ENCODE measurements around the gene SV2C.

The SV2C gene

DNA sequence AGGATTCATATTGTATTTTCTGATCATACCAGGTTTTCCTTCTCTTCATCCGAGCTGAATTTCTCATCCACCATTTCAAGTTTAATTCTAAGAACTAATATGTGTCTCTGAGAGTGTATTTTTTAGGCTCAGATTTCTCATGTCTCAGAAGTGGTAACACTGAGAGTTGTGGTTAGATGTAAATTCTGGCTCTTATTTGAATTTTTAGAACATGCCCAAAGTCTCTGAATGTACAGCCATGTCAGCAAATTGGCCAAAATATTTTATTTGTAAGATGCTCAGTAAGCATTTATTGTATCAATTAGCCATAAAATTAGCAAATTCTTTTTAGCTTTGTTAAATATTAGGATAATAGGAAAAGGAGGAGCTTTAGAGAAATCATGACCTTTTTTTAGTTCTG is 16.6 kb downstream of the SV2C start:
- no peak for DNase-seq (ENCODE audit: low spot score)

DNA sequence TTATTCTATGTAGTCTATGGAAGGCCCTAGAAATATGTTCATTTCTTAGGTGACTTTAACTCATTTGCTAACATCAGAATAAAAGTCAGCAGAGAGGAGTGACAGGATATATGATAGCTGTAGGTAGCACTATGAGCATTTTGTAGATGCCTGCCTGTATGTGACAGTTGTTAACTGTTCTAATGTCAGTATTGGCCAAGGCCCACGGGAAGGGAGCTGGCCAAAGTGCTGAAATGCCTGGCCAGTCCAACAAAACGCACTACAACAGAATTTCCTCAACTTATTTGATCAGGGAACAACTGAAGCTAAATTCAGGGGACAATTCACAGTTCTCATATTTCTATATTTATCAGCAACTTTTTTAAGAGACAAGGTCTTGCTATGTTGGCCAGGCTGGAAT is 20.8 kb downstream of the SV2C start:
- no peak for DNase-seq (ENCODE audit: low spot score)

DNA sequence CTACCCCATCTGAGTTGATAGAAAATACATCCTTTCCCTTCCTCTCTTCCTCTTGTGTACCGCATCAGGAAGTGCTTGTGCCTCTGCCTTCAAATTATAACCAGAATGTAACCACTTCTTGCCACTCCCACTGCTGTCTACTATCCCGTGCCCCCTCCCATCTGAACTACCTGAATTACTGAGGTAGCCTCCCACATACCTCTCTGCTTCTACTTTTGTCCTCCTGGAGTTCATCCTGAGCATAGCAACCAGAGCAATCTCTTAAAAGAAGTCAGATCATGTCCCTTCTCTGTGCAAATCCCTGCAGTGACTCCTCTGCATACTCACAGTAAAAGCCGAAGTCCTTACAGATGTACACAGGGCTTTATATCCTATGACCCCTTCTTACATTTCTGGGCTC is 23.0 kb downstream of the SV2C start:
- DNase-seq (ENCODE audit: low spot score): no peak

DNA sequence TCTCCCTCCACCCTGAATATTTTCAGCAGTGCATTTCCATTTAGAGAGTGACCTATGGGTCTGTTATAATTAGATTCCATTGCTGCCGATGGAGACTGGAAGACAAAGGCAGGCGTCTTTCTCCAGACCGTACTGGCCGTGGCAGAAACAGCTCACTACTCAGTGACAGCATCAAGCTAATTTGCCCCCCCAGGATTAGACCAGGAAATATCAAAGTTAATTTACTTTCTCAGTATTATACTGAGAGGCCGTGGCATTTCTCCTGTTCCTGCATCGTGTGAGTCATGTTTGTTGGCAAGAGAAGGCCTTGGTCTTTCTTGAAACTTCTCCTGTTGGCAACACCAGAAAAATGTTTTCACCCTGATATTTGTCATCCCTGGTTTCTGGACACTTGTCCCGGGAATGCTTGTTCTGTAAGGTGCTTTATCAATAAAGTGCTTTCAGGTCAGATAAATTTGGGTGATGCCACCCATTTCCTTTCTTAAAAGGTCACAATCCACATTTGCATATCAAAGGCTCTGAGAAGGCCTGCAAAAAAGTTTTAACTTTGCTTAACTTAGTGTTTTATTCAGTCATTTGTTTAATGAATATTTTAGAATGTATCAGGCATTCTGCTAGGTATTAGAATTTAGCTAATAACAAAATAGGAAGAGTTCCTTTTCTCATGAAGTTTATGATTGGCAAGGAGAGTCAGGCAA is 28.4 kb downstream of the SV2C start:
- DNase-seq (ENCODE audit: low spot score): no peak

DNA sequence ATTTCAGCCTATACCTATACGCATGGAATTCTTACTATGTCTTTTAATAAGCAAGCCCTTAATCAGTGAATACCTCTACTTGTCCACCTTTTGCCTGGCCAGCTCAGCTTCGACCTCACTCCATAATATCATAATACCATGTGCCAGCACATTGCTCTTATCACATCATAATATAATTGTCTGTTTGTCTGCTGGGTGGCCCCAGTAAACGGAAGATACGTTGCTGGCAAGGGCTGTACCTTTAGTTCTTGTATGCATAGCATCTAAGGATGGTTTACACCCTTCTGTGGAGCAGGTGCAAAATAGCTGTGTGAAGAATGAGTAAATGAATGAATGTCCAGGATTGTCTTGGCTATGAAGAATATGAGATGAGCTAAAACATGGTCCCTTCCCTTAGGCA is 29.9 kb downstream of the SV2C start:
- DNase-seq (ENCODE audit: low spot score): no peak

DNA sequence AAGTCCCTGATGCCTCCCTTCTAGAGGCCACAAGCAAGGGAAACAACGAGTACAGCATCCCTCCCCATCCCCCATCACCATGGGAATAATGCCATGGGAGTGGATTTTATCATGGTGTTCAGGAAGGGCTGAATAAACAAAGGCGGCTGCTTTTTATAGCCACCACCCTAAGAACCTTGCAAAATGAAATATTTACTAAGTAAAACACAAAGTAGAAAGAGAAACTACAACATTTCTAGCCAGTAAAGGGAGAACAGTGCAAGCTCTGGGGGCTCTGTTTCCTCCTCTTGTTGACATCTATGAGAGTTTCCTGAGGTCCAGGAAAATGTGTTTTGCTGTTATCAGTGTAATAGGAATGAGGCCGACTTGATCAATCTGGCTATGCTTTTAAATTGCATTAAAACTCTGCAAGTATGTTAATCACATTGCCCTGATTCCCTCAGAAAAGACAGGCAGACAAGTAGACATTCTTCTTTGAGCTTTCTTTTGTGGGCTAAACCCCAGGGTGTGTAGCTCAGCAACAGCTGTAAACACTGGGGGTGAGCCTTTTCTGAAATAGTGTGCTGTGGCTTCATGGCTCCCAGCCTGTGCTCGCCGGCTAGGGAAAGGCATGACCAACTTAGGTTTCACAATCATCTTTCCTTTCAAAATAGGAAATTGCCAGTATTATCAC is 31.1 kb downstream of the SV2C start:
- no peak for DNase-seq (ENCODE audit: low spot score)

DNA sequence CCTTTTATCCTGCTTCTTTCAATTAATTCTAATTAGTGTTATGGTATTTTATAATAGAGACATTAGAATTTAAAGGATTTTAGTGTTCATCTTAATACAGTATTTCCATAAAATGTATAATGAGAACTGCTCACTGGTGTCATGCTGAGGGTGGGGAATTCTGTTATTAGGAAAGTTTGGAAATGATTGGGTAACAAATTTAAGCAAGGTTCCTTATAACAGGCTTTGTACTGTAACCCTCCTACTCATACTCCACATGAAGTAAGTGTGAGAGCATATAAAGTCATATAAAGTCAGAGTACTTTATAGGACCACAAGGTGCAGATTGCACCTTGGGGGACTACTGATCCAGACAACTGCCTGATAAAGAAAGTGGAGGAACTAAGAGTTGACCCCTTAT is 42.2 kb downstream of the SV2C start:
- no peak for DNase-seq (ENCODE audit: low spot score)

DNA sequence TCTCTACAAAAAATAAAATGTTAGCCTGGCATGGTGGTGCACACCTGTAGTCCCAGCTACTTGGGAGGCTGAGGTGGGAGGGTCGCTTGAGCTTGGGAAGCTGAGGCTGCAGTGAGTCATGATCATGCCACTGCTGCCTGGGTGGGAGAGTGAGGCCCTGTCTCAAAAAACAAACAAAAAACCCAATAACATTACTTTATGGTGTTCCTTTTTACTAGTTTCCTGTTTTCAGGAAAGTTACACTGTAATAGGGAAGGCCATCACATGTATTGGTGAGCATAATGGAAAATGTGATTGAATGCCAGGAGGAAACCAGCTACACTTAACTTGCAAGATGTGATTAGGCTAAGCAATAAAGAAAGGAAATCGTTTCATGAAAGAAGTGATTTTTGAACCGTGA is 42.7 kb downstream of the SV2C start:
- no peak for DNase-seq (ENCODE audit: low spot score)

DNA sequence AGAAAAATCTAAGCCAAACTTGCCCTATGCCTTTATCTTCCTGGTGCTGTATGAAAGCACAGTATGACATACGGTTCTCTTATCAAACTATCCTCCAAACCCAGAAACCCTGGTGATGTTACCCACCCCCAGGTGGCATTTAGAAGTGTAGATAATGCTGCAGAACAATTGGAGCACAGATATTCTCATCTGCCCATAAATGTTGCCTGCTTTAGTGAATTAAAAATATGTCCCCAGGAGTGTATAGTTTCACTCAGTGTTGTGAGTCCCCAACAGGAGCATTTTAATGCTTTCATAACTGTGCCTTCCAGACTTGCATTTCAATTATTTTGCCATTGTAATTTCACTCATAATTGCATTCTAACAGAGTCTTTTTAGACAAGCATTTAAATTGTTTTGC is 50.8 kb downstream of the SV2C start:
- no peak for DNase-seq (ENCODE audit: low spot score)

DNA sequence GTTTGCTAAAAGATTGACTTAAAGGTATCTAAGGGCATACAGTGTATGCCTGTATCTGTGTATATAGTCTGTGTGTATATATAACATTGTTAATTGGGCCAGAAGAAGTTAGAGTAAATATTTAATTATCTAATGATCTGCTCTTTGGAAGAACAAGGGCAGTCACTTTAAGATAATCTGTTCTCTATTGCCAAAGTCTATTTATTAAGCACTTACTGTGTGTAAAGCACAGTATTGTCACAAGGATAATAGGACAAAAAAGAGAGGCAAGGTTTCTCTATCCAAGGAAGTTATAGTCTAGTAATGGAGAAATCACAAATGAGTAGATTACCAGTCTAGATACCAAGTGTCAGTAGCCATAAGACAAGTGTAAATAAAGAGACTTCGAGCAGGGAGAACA is 51.5 kb downstream of the SV2C start:
- DNase-seq (ENCODE audit: low spot score): no peak

DNA sequence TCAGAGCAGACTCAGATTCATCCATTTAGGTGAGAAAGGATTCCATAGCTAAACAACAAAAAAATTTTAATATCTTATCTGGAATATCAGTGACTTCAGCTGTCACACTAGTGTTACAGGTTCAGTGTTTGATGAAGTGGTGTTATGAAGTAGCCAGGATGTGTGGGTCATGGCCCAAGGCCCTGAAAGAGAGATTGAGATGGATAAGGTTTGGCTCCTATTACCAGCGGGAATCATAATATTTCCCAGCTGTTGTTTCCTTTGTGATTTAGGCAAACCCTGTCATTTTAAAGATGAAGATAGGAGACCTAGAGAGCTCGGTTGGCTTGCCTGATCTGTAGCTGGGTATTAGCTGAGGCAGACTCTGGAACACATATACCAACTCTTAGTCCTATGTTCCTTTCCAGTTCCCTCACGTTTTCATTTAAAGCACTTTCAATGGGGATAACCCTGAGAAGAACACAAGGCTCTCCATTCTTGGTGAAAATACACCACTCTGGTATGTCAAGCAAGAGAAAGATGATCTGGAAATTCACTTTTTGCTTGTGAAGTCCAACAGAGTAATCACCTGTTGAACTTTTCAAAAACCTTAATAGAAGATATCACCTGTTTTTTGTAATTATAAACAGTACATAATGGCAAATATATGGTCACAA is 54.8 kb downstream of the SV2C start:
- DNase-seq (ENCODE audit: low spot score): no peak

DNA sequence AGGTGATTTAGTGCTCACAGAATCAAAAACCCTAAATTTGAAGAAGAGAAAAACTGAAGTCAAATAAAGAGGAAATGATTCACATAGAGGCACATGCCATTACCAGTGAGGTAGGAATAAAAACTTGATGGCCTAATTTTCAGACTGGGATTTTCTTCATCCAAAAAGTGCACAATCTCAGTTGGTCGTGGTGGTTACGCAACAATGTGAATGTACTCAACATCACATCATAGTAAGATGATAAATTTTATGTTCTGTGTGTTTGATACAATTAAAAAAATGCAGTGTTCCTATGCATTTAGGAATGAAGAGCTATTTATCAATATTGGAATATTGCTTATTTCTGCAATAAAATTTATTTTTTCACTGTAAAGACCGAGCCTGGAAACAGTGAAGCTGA is 60.7 kb downstream of the SV2C start:
- no peak for DNase-seq (ENCODE audit: low spot score)

DNA sequence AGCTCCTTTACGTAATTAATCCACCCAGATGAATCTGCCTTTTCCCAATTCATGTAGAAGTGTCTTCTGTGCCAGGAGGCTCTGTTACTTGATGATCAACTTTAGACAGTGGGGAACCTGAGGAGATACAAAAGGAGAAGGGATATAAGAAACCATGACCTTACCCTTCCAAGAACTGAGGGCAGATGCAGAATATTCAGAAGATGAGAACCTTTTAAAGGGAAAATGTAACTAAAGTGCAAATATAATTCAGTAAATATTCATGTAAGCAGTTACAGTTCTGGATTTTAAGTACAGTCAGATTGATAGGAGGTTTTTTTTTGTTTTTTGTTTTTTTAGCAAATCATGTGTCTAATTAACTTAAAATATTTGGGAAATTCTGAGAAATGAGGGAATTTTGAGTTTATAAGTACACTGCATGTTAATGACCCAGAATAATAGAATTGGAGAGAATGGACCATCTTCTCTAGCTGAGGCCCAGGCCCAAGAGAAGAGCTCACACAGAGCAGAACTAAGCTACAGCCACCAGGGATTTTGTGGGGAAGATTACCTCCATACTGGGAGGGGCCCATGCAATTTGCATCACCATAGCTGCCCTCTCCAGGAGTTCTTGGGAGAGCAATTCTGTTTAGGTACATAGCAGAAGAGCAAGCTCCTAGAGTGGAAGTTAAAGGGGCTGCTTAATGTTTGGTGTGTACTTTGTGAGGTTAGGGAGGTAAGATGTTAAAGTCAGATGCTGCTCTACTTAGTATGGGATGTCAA is 61.5 kb downstream of the SV2C start:
- no peak for DNase-seq (ENCODE audit: low spot score)

DNA sequence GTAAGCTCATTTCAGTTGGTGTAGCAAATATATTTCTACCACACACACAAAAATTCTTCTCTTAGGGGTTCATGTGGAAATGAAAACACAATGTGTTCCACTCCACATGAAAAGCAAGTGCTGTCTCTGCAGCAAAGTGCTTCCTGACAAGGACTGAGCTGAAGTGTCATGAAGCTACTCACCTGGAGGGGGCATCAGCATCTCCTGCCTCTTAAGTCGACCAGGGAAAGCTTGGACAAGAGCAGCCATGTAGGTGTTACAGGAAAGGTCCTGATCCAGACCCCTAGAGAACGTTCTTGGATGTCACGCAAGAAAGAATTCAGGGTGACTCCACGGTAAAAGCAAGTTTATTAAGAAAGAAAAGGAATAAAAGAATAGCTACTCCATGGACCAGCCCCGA is 62.8 kb downstream of the SV2C start:
- no peak for DNase-seq (ENCODE audit: low spot score)

DNA sequence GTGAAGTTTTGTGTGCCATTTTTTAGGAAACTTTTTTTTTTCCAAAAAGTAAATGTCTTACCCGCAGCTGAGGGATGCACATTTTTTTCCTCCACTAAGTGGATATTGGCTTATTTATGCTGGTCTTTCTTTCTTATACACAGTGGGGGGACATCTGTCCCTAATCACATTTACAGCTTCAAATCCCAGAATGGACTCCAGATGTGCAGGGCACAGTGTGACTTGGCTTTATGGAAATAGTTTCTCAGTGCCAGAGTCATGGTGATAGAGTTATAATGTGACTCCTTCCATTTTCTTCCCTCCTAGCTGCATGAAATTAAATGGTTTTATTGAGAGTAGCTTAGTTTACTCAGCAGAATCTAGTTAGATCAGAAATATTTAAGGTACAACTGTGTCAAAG is 66.5 kb downstream of the SV2C start:
- DNase-seq (ENCODE audit: low spot score): no peak

DNA sequence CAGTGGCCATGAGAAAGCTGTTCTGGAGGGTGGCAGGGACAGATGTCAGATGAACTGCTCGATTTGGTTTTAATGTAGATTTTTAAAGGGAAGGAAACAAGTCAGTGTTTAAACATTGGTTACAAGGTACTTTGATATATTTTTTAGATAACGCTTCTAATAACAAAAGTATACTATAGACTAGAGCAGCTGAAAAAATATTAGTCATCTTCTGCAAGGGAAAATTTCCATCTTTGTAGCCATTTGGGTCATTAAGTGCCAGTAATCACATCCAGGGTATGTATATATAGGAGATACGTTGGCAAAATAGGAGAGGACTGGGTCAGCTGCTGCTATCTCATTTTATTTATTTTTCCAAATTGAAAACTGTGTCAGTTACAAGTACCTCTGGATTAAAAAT is 69.0 kb downstream of the SV2C start:
- no peak for DNase-seq (ENCODE audit: low spot score)

DNA sequence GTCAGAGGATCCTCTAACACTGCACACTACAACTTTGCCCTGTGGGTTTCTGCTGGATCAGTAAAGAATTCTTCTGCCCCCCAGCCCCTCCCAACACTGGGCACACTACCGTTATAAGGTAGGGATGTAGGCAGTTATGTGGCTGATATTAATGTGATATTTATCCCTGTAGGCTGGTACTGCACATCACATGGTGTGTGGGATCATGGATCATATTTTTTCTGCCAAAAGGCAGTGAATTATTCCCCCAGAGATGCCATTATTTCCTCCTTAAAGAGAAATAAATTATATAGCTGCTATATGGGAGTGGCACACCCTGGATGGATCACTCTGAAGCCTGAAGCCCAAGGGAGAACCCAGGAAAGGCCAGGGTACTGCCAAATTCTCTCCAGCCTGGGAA is 69.5 kb downstream of the SV2C start:
- DNase-seq (ENCODE audit: low spot score): no peak

DNA sequence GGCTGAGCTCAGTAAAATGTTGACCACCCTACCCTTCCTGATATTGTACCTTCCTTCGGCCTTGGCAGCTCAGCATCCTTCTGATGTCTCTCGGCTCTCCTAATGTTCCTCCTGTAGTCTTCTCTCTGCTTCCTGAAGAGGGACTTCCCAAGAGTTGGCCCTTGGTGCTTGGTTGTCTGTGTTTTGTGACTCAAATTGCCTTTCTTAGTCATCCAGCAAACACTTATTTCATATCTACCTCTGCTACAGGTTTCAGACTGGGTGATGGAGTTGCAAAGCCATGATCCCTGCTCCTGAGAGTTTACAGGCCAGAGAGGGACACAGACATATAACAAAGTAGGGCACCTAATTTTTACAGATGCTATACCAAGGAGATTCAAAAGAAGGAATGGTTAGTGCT is 70.1 kb downstream of the SV2C start:
- no peak for DNase-seq (ENCODE audit: low spot score)

DNA sequence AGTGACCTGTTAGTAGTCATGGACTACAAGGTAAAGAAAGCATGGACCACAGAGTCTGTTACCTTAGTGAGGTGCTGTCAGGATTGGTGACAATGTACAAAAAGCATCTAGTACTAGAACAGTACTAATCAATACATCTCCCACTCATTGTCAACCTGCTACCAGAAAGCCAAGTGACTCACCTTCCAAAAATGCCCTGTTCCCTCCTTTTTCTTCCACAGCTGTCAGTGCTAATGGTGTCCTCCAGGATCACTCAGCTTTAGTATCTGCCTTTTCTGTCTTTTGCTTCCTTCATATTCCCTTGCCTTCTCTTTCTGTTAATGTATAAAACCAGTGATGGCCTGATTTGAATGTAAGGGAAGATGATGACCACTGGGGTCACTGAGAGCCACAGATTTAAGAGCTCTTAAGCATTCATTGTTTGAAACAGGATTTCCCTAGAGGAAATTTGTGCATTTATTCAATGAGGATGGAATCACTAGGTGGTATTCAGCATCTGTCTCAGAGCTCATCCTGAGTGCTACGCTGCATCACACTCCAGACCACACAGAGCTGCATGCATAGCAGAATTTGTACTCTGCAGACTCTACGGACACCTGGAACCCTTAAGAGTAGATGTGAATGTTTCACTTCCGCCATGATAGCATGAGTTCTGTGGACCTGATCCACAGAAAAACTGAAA is 71.0 kb downstream of the SV2C start:
- no peak for DNase-seq (ENCODE audit: low spot score)

DNA sequence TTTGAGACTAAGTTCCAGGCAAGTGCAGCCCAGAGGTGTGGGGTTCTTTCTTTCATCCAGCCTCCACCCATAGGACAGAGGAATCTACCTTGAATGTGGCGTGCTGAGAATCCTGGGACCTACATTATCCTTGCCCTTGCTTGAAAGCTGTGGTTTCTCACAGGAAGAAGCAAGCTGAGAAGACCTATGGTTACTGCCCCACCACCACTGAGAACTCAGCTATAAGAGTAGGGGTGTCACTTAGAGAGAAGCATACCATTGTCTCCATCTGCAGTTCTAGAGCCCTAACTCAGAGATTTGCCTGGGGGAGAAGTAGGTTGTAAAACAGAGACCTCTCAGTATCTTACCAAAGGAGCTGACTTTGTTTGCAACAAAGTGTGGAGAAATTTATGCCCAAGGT is 72.4 kb downstream of the SV2C start:
- no peak for DNase-seq (ENCODE audit: low spot score)

DNA sequence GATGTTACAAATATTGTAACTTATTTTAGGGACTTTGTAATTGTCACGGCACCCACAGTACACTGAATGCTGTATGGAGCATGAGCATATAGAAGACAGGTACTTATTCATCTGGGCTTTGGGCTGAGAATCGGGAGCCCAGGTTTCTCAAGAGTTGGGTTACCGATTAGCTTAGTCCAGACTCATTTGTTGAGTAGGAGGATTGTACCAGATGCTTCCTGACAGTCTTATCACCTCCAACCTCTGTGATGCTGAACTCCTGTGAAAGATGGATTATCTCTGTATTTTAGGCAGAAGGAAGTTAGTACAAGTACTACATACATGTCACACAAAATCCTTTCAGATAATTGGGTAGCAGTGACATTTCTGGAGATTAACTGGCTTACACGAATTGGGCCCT is 79.2 kb downstream of the SV2C start:
- no peak for DNase-seq (ENCODE audit: low spot score)

DNA sequence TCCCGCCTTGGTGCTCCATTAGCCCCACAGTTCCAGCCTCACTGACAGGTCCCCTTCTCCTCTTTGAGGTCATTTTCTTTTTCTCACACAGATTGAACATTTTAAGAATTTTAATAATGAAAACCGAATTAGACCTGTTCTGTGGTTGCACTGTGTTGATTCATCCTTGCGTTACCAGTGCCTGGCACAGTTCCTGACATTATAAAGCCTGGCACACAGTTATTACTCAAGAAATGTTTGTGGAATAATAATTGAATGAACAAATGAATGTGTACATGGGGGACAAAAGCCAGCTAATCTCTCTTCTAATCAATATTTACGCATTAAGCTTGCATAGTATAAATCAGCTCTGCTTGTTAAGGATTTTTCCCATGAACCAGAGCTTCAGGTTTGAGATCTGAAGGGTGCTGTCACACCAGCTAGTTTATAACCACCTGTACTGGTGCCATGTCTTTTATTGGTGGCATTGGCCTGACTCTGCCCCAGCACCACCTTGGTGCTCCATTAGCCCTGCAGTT is 80.0 kb downstream of the SV2C start:
- no peak for DNase-seq (ENCODE audit: low spot score)
